HG03575 (cell line): Measurements from ENCODE around the gene FTH1.
"Not testable (repeated sequence)": the region's sequence is repeated elsewhere in the genome, so short reads cannot be mapped to it uniquely, and the experiment has no call there.

ENCODE experiments used
- ATAC-seq: cut with Tn5 transposase; IDR thresholded peaks from one replicate; pipeline ENCODE4 v1.9.1; 2021; ENCODE audit not compliant: unreplicated experiment, insufficient number of reproducible peaks, low FRiP score; ENCODE audit errors: extremely low read depth

The FTH1 gene

GRCh38 chr11:61966734-61967115 is 709 bp downstream of the FTH1 start:
- no peak for ATAC-seq

GRCh38 chr11:61964666-61965271 is 2.7 kb downstream of the FTH1 start:
- ATAC-seq: not testable (repeated sequence)

GRCh38 chr11:61964058-61964665 is 3.3 kb downstream of the FTH1 start:
- ATAC-seq: no peak

GRCh38 chr11:61963282-61964057 is 4.0 kb downstream of the FTH1 start:
- no peak for ATAC-seq

GRCh38 chr11:61963016-61963281 is 4.5 kb downstream of the FTH1 start:
- no peak for ATAC-seq

- no peak for ATAC-seq
Observed at GRCh38 chr11:61962213-61963015, 5.0 kb downstream of the FTH1 start.

GRCh38 chr11:61961570-61962212 is 5.7 kb downstream of the FTH1 start:
- no peak for ATAC-seq

- ATAC-seq: no peak
Observed at GRCh38 chr11:61960532-61960931, 6.9 kb downstream of the FTH1 start.

- ATAC-seq: no peak
Observed at GRCh38 chr11:61959678-61960077, 7.8 kb downstream of the FTH1 start.

GRCh38 chr11:61959114-61959513 is 8.3 kb downstream of the FTH1 start:
- no peak for ATAC-seq

- no peak for ATAC-seq
Observed at GRCh38 chr11:61958590-61958989, 8.8 kb downstream of the FTH1 start.

GRCh38 chr11:61957021-61957770 is 10.2 kb downstream of the FTH1 start:
- no peak for ATAC-seq

- ATAC-seq: no peak
Observed at GRCh38 chr11:61956191-61957020, 11.0 kb downstream of the FTH1 start.

GRCh38 chr11:61955422-61956135 is 11.9 kb downstream of the FTH1 start:
- no peak for ATAC-seq

- ATAC-seq: no peak
Observed at GRCh38 chr11:61954851-61955421, 12.5 kb downstream of the FTH1 start.

- ATAC-seq: no peak
Observed at GRCh38 chr11:61954106-61954850, 13.2 kb downstream of the FTH1 start.
